Activated T-cell treated with anti-CD3 and anti-CD28 coated beads for 1 hour (primary cell): ENCODE results near the gene GNAL.
"Not testable (repeated sequence)": the region's sequence is repeated elsewhere in the genome, so short reads cannot be mapped to it uniquely, and the experiment has no call there.

Experiments used
- DNase-seq: peaks from one replicate; pipeline ENCODE4 v3.0.0-alpha.2; 2020; ENCODE audit warnings: low read depth

Gene GNAL

DNA sequence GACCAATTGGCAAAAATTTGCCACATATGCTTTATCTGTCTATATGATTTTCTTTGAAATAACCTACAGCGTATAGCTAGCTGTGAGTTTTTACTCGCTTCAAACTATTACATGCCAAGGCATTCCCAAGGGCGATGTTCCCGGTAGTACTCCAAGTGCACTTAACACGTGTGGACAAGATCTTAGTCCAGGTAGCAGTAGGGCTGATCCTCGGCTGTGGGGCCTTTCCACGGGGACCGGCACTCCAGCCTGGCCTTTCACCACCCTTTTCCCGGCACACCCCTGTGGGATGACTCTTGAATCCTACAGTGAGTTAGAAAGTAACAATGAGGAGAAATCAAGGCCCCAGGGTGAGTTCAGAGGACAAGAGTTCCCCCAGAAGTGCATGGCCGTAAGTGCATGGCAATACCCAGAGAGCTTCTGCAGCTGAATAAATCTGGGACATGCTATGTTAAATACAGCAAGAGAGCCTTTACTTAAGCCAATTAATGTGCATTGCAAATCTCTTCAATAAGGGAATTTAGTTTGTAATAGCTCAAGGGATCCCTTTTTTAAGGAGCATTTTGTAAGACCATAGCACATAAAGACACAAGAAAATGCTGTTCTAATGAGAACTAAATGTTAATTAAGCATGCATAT lies 188.6 kb downstream of the GNAL start:
- DNase-seq = no peak

- no peak for DNase-seq
Measured at GRCh38 chr18:11880586-11881304, 191.7 kb downstream of the GNAL start.

GRCh38 chr18:11882636-11883035 lies 193.6 kb downstream of the GNAL start:
- DNase-seq = no peak

DNA sequence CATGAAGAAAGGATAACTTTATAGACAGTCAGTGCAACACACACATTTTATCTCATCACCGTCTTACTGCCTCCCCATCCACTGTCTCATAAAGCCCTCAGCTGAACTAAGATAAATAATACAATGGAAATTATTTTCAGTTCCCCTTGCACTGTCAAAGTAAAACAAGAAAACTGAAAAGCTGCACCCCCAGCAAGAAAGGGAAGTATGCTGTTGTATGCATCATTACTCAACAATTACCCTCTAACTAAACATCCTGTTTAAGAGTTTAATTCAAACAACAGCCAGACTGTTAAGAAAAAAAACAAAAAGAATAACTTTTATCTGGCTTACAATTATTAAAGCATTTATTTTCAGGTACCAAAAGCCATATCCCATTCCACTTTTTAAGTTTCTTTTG lies 194.1 kb downstream of the GNAL start:
- no peak for DNase-seq

GRCh38 chr18:11884396-11885030 lies 195.4 kb downstream of the GNAL start:
- no peak for DNase-seq

DNA sequence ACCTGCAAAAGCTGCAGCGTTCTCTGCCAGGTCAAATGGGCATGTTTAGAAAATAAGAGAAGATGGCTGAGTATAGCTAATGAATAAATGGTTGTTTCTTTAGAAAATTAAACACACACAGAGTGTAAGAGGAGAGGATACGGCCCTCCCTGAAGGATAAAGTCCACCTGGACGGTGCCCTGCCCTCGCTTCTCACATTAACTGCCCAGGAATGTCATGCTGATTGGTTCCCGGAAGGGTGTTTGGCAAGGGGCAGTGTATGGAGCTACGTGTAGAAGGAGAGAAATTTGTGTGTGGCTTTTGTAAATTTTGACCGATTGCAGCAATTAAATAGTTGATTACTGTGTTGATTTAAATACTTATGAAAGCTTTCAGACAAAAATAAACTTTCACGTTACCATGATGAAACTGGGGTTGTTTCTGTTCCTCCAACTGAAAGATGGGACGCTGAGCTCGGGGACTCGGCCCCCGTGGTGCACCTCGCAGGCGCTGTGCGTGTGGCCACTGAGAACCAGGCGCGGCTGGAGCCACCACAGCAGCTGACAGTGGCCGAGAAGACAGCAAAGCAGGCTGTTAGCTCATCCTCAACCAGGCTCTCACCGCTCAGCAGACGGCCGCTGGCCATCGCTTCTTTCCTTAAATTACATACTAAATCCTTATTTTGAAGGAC lies 196.3 kb downstream of the GNAL start:
- DNase-seq = no peak

GRCh38 chr18:11886577-11887110 lies 197.6 kb downstream of the GNAL start:
- DNase-seq = no peak

- DNase-seq = no peak
Measured at GRCh38 chr18:11887328-11888128, 198.5 kb downstream of the GNAL start.

GRCh38 chr18:11888726-11889125 lies 199.7 kb downstream of the GNAL start:
- DNase-seq = no peak

DNA sequence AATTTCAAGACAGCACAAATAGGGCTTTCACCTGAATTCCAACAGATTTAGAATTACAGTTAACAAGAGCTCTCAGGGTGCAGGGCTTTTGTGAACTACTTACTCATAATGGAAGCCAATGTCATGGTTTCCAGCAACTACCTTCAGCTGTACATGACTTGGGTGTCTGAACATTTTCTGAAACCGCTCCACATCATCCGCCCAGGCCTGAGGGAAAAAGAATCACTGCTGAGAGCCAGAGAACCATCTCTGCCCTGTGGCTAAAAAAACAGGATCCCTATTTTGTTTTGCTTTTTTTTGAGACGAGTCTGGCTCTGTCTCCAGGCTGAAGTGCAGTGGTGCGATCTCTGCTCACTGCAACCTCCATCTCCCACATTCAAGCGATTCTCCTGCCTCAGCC lies 200.2 kb downstream of the GNAL start:
- no peak for DNase-seq

DNA sequence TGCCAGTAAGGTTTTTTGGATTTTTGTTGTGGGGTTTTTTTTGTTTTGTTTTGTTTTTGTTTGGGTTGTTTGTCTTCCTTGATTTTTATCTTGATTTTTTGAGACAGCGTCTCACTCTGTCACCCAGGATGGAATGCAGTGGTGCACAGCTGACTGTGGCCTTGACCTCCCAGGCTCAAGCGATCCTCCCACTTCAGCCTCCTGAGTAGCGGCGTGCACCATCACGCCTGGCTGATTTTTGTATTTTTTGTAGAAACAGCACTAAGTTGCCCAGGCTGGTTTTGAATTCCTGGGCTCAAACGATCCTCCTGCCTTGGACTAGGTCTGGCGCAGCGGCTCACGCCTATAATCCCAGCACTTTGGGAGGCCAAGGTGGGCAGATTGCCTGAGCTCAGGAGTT lies 202.7 kb downstream of the GNAL start:
- DNase-seq = no peak

DNA sequence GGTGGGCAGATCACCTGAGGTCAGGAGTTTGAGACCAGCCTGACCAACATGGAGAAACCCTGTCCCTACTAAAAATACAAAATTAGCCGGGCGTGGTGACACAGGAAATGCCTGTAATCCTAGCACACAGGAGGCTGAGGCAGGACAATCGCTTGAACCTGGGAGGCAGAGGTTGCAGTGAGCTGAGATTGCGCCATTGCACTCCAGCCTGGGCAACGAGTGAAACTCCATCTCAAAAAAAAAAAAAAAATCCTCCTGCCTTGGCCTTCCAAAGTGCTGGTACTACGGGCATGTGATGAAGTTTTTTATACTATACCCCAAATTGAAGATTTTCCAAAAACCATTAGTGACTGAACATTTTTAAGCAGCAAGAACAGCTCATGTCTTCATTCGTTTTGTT lies 203.4 kb downstream of the GNAL start:
- DNase-seq = not testable (repeated sequence)

DNA sequence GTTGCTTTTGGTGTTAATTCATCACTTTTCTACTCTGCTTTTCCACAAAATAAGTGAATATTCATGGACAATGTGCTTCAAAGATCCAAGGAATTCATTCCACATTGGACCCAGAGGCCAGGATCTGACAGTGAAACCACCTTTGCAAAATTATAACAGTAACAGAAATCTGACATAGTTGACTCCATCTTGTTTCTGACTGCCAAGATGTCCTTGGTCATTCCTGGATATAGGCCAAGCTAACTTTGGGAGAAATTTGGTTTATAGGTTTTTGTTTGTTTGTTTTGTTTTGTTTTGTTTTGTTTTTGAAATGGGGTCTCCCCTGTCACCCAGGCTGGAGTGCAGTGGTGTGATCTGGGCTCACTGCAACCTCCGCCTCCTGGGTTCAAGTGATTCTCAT lies 208.7 kb downstream of the GNAL start:
- no peak for DNase-seq

- no peak for DNase-seq
Measured at GRCh38 chr18:11899063-11899462, 210.0 kb downstream of the GNAL start.

DNA sequence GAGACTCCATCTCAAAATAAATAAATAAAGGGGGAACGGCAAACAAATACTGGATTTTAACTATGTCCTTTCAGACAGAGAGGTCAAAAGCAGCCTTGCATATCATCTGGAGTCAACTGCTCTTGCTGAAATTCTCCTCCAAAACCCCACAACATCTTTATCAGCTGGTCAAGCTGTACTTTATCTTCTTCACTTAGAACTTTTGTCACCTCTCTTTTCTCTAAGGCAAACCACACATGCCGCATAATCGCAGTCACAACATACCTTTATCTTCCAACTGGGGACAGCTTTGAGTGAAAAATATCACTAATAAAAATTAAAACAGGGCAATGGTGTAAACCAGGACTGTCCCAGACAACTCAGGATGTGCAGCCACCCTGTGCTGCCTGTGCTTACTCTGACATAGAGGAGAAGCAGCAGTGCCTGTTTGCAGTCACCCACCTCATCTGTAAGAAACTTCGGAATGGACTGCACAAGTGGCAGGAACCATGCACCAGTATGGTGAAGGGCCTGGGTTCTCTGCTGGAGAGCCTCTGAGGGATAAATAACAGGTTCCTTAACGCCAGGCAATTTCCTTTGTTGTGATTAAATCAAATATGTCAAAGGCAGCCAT lies 212.9 kb downstream of the GNAL start:
- DNase-seq = no peak

DNA sequence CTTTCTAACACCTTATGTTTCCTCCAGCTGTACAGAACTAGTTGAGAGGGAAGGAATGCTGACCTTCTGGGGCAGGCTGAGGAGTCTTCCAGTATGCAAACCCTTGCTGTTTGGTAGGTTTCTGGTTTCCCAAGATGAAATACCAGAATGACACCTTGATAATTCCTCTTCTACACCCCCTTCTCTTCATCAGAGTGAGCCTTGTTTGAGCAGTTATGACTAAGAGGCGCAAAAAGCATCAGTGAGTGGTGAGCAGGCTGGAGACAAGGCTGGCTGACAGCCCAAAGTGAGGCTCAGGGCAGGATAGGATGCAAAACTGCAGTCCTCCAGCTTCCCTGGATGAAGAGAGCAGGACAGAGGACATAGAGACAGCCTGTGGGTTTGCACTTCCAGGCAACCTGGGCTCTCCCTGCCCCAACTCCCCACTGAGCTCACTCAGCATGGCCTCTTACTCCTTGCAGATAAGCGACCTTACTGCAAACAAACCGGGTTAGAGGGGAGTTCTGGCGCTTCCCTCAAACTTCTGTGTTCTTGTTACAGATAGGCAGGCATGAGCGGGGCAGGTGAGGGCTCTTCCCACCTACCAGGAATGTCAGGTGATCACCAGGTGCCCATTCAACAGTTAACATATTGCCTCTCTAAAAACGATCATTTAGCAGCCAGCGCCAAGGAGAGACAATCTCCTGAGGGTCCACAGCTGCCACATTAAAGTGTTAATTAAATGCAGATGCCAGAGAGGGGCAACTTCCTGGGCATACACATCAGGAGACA lies 213.6 kb downstream of the GNAL start:
- no peak for DNase-seq

- no peak for DNase-seq
Measured at GRCh38 chr18:11905613-11906012, 216.5 kb downstream of the GNAL start.

- DNase-seq = no peak
Measured at GRCh38 chr18:11906176-11906575, 217.1 kb downstream of the GNAL start.

GRCh38 chr18:11906926-11907874 lies 218.1 kb downstream of the GNAL start:
- DNase-seq = no peak
